Retinal pigment epithelial cell (primary cell): Measurements from ENCODE around the gene PPM1E.

ENCODE experiments used
- DNase-seq: peaks from one replicate; pipeline ENCODE4 v3.0.0-alpha.2; 2010; ENCODE audit warnings: low read depth
- H3K4me3 ChIP-seq: 2 replicates; pipeline ENCODE4 v1.5.1; 2011; ENCODE audit warnings: mild to moderate bottlenecking, low read length, control low read depth, moderate library complexity
- CTCF ChIP-seq: conservative IDR thresholded peaks from 2 replicates; pipeline ENCODE4 v1.5.1; 2011; ENCODE audit warnings: low read depth, low read length, control low read depth, inconsistent platforms

The PPM1E gene

GRCh38 chr17:58995247-58995940 is 239.7 kb downstream of the PPM1E start:
- DNase-seq, result no peak
- no peak for TF ChIP-seq CTCF
- H3K4me3 ChIP-seq, result no peak overlapping the region

- no peak for DNase-seq
- no peak for TF ChIP-seq CTCF
- no peak overlapping the region for H3K4me3 ChIP-seq
These were observed 241.3 kb downstream of the PPM1E start for GRCh38 chr17:58996968-58997367.

GRCh38 chr17:58997756-58998553 is 242.3 kb downstream of the PPM1E start:
- DNase-seq, result no peak
- TF ChIP-seq CTCF, result no peak
- H3K4me3 ChIP-seq, result no peak overlapping the region

GRCh38 chr17:58998871-58999270 is 243.2 kb downstream of the PPM1E start:
- no peak for DNase-seq
- TF ChIP-seq CTCF, result no peak
- no peak overlapping the region for H3K4me3 ChIP-seq

- no peak for DNase-seq
- TF ChIP-seq CTCF, result no peak
- no peak overlapping the region for H3K4me3 ChIP-seq
These were observed 243.8 kb downstream of the PPM1E start for GRCh38 chr17:58999500-58999899.

- no peak overlapping the region for H3K4me3 ChIP-seq
- no peak for DNase-seq
- no peak for TF ChIP-seq CTCF
These were observed 244.4 kb downstream of the PPM1E start for GRCh38 chr17:59000022-59000421.
